ENCODE results near the gene MYO7A.

DNA sequence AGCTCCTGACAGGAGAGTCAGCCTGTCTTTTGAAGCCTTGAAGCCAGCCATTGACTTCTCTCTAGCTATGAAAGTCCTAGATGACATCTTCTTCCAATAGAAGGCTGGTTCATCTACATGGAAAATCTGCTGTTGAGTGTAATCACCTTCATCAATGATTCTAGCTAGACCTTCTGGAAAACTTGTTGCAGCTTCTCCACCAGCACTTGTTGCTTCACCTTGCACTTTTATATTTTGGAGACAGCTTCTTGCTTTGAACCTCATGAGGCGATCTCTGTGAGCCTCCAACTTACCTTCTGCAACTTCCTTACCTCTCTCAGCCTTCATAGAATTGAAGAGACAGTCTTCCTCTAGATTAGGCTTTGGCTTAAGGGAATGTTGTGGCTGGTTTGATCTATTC is 58.3 kb downstream of the MYO7A start:
- TF ChIP-seq POLR2A (IDR thresholded peaks at IDR 0.05), result no peak
- no peak for TF ChIP-seq CTCF (IDR thresholded peaks at IDR 0.05)

All from thyroid gland (tissue), 4 donors.